Activated CD4-positive, alpha-beta memory T cell treated with anti-CD3 and anti-CD28 coated beads, Interleukin-2, amount 10 ng/mL, durations not matched to agents 7 days and 5 days (primary cell): ENCODE results near the gene ROR1. TPM values are rescaled to one million over a fixed set of nuclear protein-coding genes. Genes with fewer than 3 reads are reported as not detected.

Experiments used
- CTCF ChIA-PET: fragments of 350-600 bp; sonication (Branson Sonifier 250); formaldehyde crosslinking; loops from one replicate; lab custom pipeline; 2021; ENCODE audit warnings: antibody characterized with exemption, inconsistent platforms; lab: Charles Lee
- POLR2A ChIA-PET: fragments of 350-600 bp; sonication (Branson Sonifier 250); formaldehyde crosslinking; loops from one replicate; lab custom pipeline; 2021; ENCODE audit warnings: antibody characterized with exemption; lab: Charles Lee
- DNase-seq: peaks from one replicate; pipeline ENCODE4 v3.0.0-alpha.2; 2020
- H3K27ac Mint-ChIP-seq: one replicate; pipeline ENCODE4 v1.8.0; 2021; ENCODE audit warnings: mild to moderate bottlenecking, mixed read lengths
- H3K27me3 Mint-ChIP-seq: one replicate; pipeline ENCODE4 v1.8.0; 2021; ENCODE audit warnings: mixed read lengths
- H3K36me3 Mint-ChIP-seq: one replicate; pipeline ENCODE4 v1.8.0; 2021; ENCODE audit warnings: low read depth, mixed read lengths
- H3K4me1 Mint-ChIP-seq: one replicate; pipeline ENCODE4 v1.8.0; 2021; ENCODE audit warnings: mixed read lengths
- H3K4me3 Mint-ChIP-seq: one replicate; pipeline ENCODE4 v1.8.0; 2021; ENCODE audit warnings: mild to moderate bottlenecking, mixed read lengths
- H3K9me3 Mint-ChIP-seq: one replicate; pipeline ENCODE4 v1.8.0; 2021; ENCODE audit warnings: mixed read lengths
- total RNA-seq, 2 experiments: library from RNA; stranded (reverse); gene quantifications; one replicate each; pipeline ENCODE4 v1.2.3, GENCODE V29; 2021

Gene ROR1
- total RNA-seq, 2 experiments from 2014 or later = 0.10 TPM; not detected in 1

- Mint-ChIP-seq H3K36me3 (no peaks in the 10 kb centered on the region), H3K4me1 (no peaks in the 10 kb centered on the region), H3K27me3 (peaks cover 3% of the 10 kb centered on the region), H3K4me3 (no peak overlapping the region), H3K9me3 (no peaks in the 10 kb centered on the region), H3K27ac (no peak overlapping the region)
- ChIA-PET CTCF (no interaction called here), POLR2A (no interaction called here)
- DNase-seq = no peak
Measured at GRCh38 chr1:63880958-63881576, 107.2 kb downstream of the ROR1 start.

GRCh38 chr1:63882048-63882704 lies 108.4 kb downstream of the ROR1 start:
- CTCF ChIA-PET = no interaction called here
- Mint-ChIP-seq H3K4me3 (no peak overlapping the region), H3K36me3 (no peaks in the 10 kb centered on the region)

GRCh38 chr1:63883494-63884235 lies 109.8 kb downstream of the ROR1 start:
- no peak overlapping the region for H3K27ac Mint-ChIP-seq
- H3K4me3 Mint-ChIP-seq = no peak overlapping the region
- H3K27me3 Mint-ChIP-seq = no peaks in the 10 kb centered on the region
- no peaks in the 10 kb centered on the region for H3K9me3 Mint-ChIP-seq
- no peaks in the 10 kb centered on the region for H3K36me3 Mint-ChIP-seq
- CTCF ChIA-PET = no interaction called here
- DNase-seq = no peak
- POLR2A ChIA-PET = no interaction called here
- no peaks in the 10 kb centered on the region for H3K4me1 Mint-ChIP-seq

More at GRCh38 chr1:63882048-63882704, 108.4 kb downstream of the ROR1 start:
- Mint-ChIP-seq H3K27me3 (no peaks in the 10 kb centered on the region), H3K27ac (no peak overlapping the region), H3K4me1 (no peaks in the 10 kb centered on the region), H3K9me3 (no peaks in the 10 kb centered on the region)
- DNase-seq = no peak
- POLR2A ChIA-PET = no interaction called here

GRCh38 chr1:63884486-63884885 lies 110.7 kb downstream of the ROR1 start:
- H3K27me3 Mint-ChIP-seq = peaks cover 1% of the 10 kb centered on the region
- ChIA-PET CTCF (no interaction called here), POLR2A (no interaction called here)
- no peaks in the 10 kb centered on the region for H3K36me3 Mint-ChIP-seq
- no peaks in the 10 kb centered on the region for H3K4me1 Mint-ChIP-seq
- no peak overlapping the region for H3K27ac Mint-ChIP-seq
- no peak overlapping the region for H3K4me3 Mint-ChIP-seq
- DNase-seq = no peak
- no peaks in the 10 kb centered on the region for H3K9me3 Mint-ChIP-seq

GRCh38 chr1:63885899-63886298 lies 112.1 kb downstream of the ROR1 start:
- H3K27me3 Mint-ChIP-seq = peaks cover 1% of the 10 kb centered on the region
- ChIA-PET CTCF (no interaction called here), POLR2A (no interaction called here)
- DNase-seq = no peak
- H3K27ac Mint-ChIP-seq = no peak overlapping the region
- H3K36me3 Mint-ChIP-seq = no peaks in the 10 kb centered on the region
- no peaks in the 10 kb centered on the region for H3K4me1 Mint-ChIP-seq
- no peaks in the 10 kb centered on the region for H3K9me3 Mint-ChIP-seq
- H3K4me3 Mint-ChIP-seq = no peak overlapping the region

GRCh38 chr1:63886340-63886739 lies 112.5 kb downstream of the ROR1 start:
- no peak for DNase-seq
- H3K36me3 Mint-ChIP-seq = no peaks in the 10 kb centered on the region
- ChIA-PET POLR2A (no interaction called here), CTCF (no interaction called here)
- no peak overlapping the region for H3K27ac Mint-ChIP-seq
- no peaks in the 10 kb centered on the region for H3K4me1 Mint-ChIP-seq
- no peaks in the 10 kb centered on the region for H3K9me3 Mint-ChIP-seq
- H3K27me3 Mint-ChIP-seq = peaks cover 1% of the 10 kb centered on the region
- H3K4me3 Mint-ChIP-seq = no peak overlapping the region

GRCh38 chr1:63887809-63888208 lies 114.0 kb downstream of the ROR1 start:
- ChIA-PET CTCF (no interaction called here), POLR2A (no interaction called here)
- Mint-ChIP-seq H3K27me3 (peaks cover 1% of the 10 kb centered on the region), H3K4me3 (no peak overlapping the region), H3K4me1 (no peaks in the 10 kb centered on the region), H3K36me3 (no peaks in the 10 kb centered on the region), H3K9me3 (no peaks in the 10 kb centered on the region), H3K27ac (no peak overlapping the region)
- no peak for DNase-seq

- no peak overlapping the region for H3K4me3 Mint-ChIP-seq
- no peak for DNase-seq
- POLR2A ChIA-PET = no interaction called here
- H3K4me1 Mint-ChIP-seq = no peaks in the 10 kb centered on the region
- no peaks in the 10 kb centered on the region for H3K9me3 Mint-ChIP-seq
- H3K27ac Mint-ChIP-seq = no peak overlapping the region
- H3K27me3 Mint-ChIP-seq = peaks cover 3% of the 10 kb centered on the region
- CTCF ChIA-PET = no interaction called here
- H3K36me3 Mint-ChIP-seq = no peaks in the 10 kb centered on the region
Measured at GRCh38 chr1:63888984-63889383, 115.2 kb downstream of the ROR1 start.

- Mint-ChIP-seq H3K27ac (no peak overlapping the region), H3K4me3 (no peak overlapping the region), H3K9me3 (no peaks in the 10 kb centered on the region), H3K4me1 (no peaks in the 10 kb centered on the region), H3K36me3 (no peaks in the 10 kb centered on the region), H3K27me3 (peaks cover 7% of the 10 kb centered on the region)
- ChIA-PET POLR2A (no interaction called here), CTCF (no interaction called here)
- DNase-seq = no peak
Measured at GRCh38 chr1:63890468-63890867, 116.7 kb downstream of the ROR1 start.

GRCh38 chr1:63891060-63891690 lies 117.4 kb downstream of the ROR1 start:
- Mint-ChIP-seq H3K9me3 (no peaks in the 10 kb centered on the region), H3K27ac (no peak overlapping the region), H3K27me3 (peaks cover 7% of the 10 kb centered on the region), H3K4me1 (no peaks in the 10 kb centered on the region), H3K36me3 (no peaks in the 10 kb centered on the region), H3K4me3 (no peak overlapping the region)
- DNase-seq = no peak
- POLR2A ChIA-PET = no interaction called here
- CTCF ChIA-PET = no interaction called here

GRCh38 chr1:63892632-63893395 lies 119.0 kb downstream of the ROR1 start:
- DNase-seq = no peak
- Mint-ChIP-seq H3K4me1 (no peaks in the 10 kb centered on the region), H3K36me3 (no peaks in the 10 kb centered on the region), H3K4me3 (no peak overlapping the region), H3K27ac (no peak overlapping the region), H3K27me3 (peaks cover 12% of the 10 kb centered on the region), H3K9me3 (no peaks in the 10 kb centered on the region)
- CTCF ChIA-PET = no interaction called here
- POLR2A ChIA-PET = no interaction called here

- H3K27ac Mint-ChIP-seq = no peak overlapping the region
- no peaks in the 10 kb centered on the region for H3K36me3 Mint-ChIP-seq
- H3K27me3 Mint-ChIP-seq = peaks cover 18% of the 10 kb centered on the region
- no peaks in the 10 kb centered on the region for H3K9me3 Mint-ChIP-seq
- H3K4me3 Mint-ChIP-seq = no peak overlapping the region
- DNase-seq = no peak
- POLR2A ChIA-PET = no interaction called here
- H3K4me1 Mint-ChIP-seq = no peaks in the 10 kb centered on the region
- CTCF ChIA-PET = no interaction called here
Measured at GRCh38 chr1:63893976-63894375, 120.2 kb downstream of the ROR1 start.
